HL-60 (cell line): Measurements from ENCODE around the gene YPEL1.

Experiments
- DNase-seq, 2 experiments: peaks; one replicate each; pipeline ENCODE4 v3.0.0-alpha.2; 2010 to 2020; ENCODE audit warnings: low read depth in 1 of 2, low spot score in 1 of 2
- H3K27ac ChIP-seq: fragments of 250-450 bp; sonication (Bioruptor Pico); replicated peaks from 2 replicates; pipeline ENCODE4 v1.5.1; 2020; ENCODE audit warnings: mild to moderate bottlenecking, moderate library complexity
- H3K27me3 ChIP-seq: fragments of 250-450 bp; sonication (Bioruptor Pico); 2 replicates; pipeline ENCODE4 v1.5.1; 2021; ENCODE audit warnings: mild to moderate bottlenecking, moderate library complexity; ENCODE audit not compliant: insufficient read depth, poor library complexity, severe bottlenecking
- H3K4me3 ChIP-seq: replicated peaks from 2 replicates; pipeline ENCODE4 v1.5.1; 2011; ENCODE audit warnings: mild to moderate bottlenecking, control low read depth, low read length; ENCODE audit not compliant: insufficient read depth
- GABPA ChIP-seq: IDR thresholded peaks from 2 replicates; pipeline ENCODE4 v1.6.1; 2012; ENCODE audit warnings: low read depth
- POLR2AphosphoS5 ChIP-seq: IDR thresholded peaks from 2 replicates; pipeline ENCODE4 v1.6.1; 2012; ENCODE audit warnings: low read depth
- SPI1 ChIP-seq: IDR thresholded peaks from 2 replicates; pipeline ENCODE4 v1.6.1; 2012; ENCODE audit warnings: low read depth, mild to moderate bottlenecking, borderline replicate concordance
- TF ChIP-seq, protein P1 (sequence below): IDR thresholded peaks from 2 replicates; pipeline ENCODE4 v1.6.1; 2012; ENCODE audit warnings: low read depth; ENCODE audit not compliant: insufficient replicate concordance
- TF ChIP-seq, protein P2 (sequence below): IDR thresholded peaks from one replicate; pipeline ENCODE4 v1.5.1; 2011; ENCODE audit warnings: low read length, control low read depth, inconsistent platforms; ENCODE audit not compliant: insufficient read depth

YPEL1 gene

DNA sequence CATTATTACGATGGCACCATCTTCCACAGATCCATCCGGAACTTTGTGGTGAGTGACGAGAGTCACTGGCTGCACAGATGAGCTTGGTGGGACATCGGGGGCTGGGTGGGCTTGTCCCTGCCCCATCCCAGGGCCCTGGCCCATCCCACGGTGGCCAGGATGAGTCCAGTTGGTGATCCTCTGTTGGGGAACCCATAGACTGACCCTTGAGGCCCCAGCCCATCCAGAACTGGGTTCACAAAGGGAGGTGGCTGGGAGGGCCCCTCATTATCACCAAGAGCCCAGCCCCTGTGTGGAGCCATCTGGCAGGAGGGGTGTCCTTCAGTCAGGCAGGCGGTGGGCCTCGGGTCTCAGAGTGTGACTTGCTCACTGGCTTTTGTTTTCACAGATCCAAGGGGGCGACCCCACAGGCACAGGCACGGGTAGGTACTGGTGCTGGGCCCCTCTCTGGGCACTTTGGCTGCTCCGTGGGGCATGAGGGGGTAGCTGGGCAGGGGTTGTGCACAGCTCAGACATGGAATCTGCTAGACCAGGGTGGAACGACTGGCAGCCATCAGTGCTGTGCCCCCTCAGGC is 47.8 kb downstream of the YPEL1 start:
- Histone ChIP-seq H3K4me3 (no peak overlapping the region), H3K27ac (no peak overlapping the region), H3K27me3 (no peaks in the 10 kb centered on the region)
- no peak for DNase-seq
- no peak for TF ChIP-seq GABPA
- TF ChIP-seq SPI1 = no peak
- no peak for TF ChIP-seq POLR2AphosphoS5
- TF ChIP-seq, protein P1, sequence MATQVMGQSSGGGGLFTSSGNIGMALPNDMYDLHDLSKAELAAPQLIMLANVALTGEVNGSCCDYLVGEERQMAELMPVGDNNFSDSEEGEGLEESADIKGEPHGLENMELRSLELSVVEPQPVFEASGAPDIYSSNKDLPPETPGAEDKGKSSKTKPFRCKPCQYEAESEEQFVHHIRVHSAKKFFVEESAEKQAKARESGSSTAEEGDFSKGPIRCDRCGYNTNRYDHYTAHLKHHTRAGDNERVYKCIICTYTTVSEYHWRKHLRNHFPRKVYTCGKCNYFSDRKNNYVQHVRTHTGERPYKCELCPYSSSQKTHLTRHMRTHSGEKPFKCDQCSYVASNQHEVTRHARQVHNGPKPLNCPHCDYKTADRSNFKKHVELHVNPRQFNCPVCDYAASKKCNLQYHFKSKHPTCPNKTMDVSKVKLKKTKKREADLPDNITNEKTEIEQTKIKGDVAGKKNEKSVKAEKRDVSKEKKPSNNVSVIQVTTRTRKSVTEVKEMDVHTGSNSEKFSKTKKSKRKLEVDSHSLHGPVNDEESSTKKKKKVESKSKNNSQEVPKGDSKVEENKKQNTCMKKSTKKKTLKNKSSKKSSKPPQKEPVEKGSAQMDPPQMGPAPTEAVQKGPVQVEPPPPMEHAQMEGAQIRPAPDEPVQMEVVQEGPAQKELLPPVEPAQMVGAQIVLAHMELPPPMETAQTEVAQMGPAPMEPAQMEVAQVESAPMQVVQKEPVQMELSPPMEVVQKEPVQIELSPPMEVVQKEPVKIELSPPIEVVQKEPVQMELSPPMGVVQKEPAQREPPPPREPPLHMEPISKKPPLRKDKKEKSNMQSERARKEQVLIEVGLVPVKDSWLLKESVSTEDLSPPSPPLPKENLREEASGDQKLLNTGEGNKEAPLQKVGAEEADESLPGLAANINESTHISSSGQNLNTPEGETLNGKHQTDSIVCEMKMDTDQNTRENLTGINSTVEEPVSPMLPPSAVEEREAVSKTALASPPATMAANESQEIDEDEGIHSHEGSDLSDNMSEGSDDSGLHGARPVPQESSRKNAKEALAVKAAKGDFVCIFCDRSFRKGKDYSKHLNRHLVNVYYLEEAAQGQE = no peak
- TF ChIP-seq, protein P2, sequence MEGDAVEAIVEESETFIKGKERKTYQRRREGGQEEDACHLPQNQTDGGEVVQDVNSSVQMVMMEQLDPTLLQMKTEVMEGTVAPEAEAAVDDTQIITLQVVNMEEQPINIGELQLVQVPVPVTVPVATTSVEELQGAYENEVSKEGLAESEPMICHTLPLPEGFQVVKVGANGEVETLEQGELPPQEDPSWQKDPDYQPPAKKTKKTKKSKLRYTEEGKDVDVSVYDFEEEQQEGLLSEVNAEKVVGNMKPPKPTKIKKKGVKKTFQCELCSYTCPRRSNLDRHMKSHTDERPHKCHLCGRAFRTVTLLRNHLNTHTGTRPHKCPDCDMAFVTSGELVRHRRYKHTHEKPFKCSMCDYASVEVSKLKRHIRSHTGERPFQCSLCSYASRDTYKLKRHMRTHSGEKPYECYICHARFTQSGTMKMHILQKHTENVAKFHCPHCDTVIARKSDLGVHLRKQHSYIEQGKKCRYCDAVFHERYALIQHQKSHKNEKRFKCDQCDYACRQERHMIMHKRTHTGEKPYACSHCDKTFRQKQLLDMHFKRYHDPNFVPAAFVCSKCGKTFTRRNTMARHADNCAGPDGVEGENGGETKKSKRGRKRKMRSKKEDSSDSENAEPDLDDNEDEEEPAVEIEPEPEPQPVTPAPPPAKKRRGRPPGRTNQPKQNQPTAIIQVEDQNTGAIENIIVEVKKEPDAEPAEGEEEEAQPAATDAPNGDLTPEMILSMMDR = no peak

DNA sequence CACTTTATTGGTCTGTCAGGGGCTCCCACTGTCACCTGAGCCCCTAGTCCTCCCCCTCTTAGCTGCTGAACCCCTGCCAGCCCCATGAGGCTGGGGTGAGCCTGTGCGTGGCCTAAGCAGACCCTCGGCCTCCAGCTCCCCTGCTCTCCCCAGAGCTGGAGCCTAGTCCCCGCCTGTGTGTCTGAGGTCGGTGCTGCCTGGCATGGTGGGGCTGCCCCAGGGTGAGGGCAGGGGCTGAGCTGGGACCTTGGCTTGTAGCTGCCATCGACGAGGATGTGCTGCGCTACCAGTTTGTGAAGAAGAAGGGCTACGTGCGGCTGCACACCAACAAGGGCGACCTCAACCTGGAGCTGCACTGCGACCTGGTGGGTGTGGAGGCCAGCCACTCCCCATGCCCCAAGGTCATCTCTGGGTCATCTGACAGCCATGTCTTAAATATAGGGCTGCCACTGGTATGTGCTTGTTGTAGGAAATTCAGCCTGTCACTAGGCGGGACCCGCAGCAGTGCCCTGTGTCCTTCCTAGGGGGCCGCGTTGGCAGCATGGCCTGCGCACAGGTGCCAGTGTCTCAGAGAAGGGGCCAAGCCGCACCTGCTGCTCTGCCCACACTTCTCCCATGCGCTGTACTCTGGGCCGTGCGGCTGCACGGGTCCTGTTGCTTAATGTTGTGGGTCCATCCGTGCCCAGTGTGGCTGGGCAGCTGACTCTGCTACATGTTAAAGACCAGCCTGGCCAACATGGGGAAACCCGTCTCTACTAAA is 48.8 kb downstream of the YPEL1 start:
- DNase-seq = no peak
- no peak overlapping the region for H3K27ac ChIP-seq
- TF ChIP-seq, protein P2 = no peak
- TF ChIP-seq POLR2AphosphoS5 (no peak), SPI1 (no peak), GABPA (no peak)
- TF ChIP-seq, protein P1 = no peak
- no peak overlapping the region for H3K4me3 ChIP-seq
- no peaks in the 10 kb centered on the region for H3K27me3 ChIP-seq

DNA sequence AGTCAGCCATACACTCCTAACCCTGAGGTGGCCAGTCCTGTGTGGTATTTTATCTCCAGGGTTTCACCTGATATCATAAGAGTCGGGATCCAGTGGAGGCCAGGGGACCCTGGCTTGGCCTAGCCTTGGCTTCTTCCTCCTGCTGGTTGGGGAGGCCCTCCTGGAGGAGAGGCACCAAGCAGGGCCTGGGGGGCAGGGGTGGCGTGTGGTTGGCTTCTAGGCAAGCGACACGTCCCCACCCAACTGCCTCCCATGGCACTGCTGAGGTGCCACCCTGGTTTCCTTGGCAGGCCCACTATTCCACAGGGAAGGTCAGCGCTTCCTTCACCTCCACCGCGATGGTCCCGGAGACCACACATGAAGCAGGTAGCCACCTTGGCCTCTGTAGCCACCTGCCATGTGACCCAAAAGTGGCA is 49.4 kb downstream of the YPEL1 start:
- Histone ChIP-seq H3K27ac (no peak overlapping the region), H3K4me3 (no peak overlapping the region), H3K27me3 (no peaks in the 10 kb centered on the region)
- no peak for DNase-seq
- TF ChIP-seq, protein P1 = no peak
- TF ChIP-seq GABPA (no peak), POLR2AphosphoS5 (no peak), SPI1 (no peak)
- TF ChIP-seq, protein P2 = no peak
